RPMI8226 (cell line): ENCODE results near the gene EDN2.

Experiments
- DNase-seq: peaks from one replicate; pipeline ENCODE4 v3.0.0-alpha.2; 2015

The EDN2 gene

GRCh38 chr1:41461790-41462679 is 22.4 kb downstream of the EDN2 start:
- DNase-seq = no peak

GRCh38 chr1:41456847-41457540 is 27.5 kb downstream of the EDN2 start:
- no peak for DNase-seq

- no peak for DNase-seq
Measured at GRCh38 chr1:41455479-41456332, 28.8 kb downstream of the EDN2 start.

- no peak for DNase-seq
Measured at GRCh38 chr1:41454406-41454805, 30.1 kb downstream of the EDN2 start.

GRCh38 chr1:41452704-41453290 is 31.7 kb downstream of the EDN2 start:
- DNase-seq = no peak

GRCh38 chr1:41450747-41451285 is 33.7 kb downstream of the EDN2 start:
- DNase-seq = no peak

GRCh38 chr1:41449326-41449921 is 35.1 kb downstream of the EDN2 start:
- DNase-seq = no peak

GRCh38 chr1:41448821-41449220 is 35.7 kb downstream of the EDN2 start:
- DNase-seq = no peak

GRCh38 chr1:41447995-41448770 is 36.3 kb downstream of the EDN2 start:
- DNase-seq = no peak

- DNase-seq = no peak
Measured at GRCh38 chr1:41446851-41447610, 37.5 kb downstream of the EDN2 start.

GRCh38 chr1:41444785-41445184 is 39.7 kb downstream of the EDN2 start:
- no peak for DNase-seq

- peak; percentile 40 for DNase-seq
Measured at GRCh38 chr1:41444246-41444645, 40.2 kb downstream of the EDN2 start.

- no peak for DNase-seq
Measured at GRCh38 chr1:41442697-41443251, 41.7 kb downstream of the EDN2 start.

- DNase-seq = no peak
Measured at GRCh38 chr1:41440321-41441085, 44.0 kb downstream of the EDN2 start.

- DNase-seq = no peak
Measured at GRCh38 chr1:41439234-41439633, 45.2 kb downstream of the EDN2 start.

- DNase-seq = no peak
Measured at GRCh38 chr1:41438711-41439110, 45.8 kb downstream of the EDN2 start.

- DNase-seq = no peak
Measured at GRCh38 chr1:41437011-41437355, 47.5 kb downstream of the EDN2 start.

GRCh38 chr1:41436281-41437010 is 48.0 kb downstream of the EDN2 start:
- DNase-seq = no peak
